HG03045 (cell line): ENCODE results near the gene ACAA2.
"Not testable (repeated sequence)": the region's sequence is repeated elsewhere in the genome, so short reads cannot be mapped to it uniquely, and the experiment has no call there.

Experiments
- ATAC-seq: cut with Tn5 transposase; IDR thresholded peaks from one replicate; pipeline ENCODE4 v1.9.1; 2021; ENCODE audit warnings: mild to moderate bottlenecking, moderate library complexity; ENCODE audit not compliant: unreplicated experiment

Gene ACAA2

GRCh38 chr18:49813069-49813318, 339 bp downstream of the ACAA2 start:
- ATAC-seq, result peak; percentile 30

GRCh38 chr18:49812286-49813068, 856 bp downstream of the ACAA2 start:
- no peak for ATAC-seq

GRCh38 chr18:49811151-49811938, 2.0 kb downstream of the ACAA2 start:
- ATAC-seq, result no peak

- ATAC-seq, result not testable (repeated sequence)
Measured at GRCh38 chr18:49808553-49809191, 4.7 kb downstream of the ACAA2 start.

GRCh38 chr18:49804096-49804495, 9.2 kb downstream of the ACAA2 start:
- ATAC-seq, result no peak

GRCh38 chr18:49802623-49803022, 10.7 kb downstream of the ACAA2 start:
- no peak for ATAC-seq

- ATAC-seq, result not testable (repeated sequence)
Measured at GRCh38 chr18:49800491-49800890, 12.8 kb downstream of the ACAA2 start.

- not testable (repeated sequence) for ATAC-seq
Measured at GRCh38 chr18:49799806-49800205, 13.5 kb downstream of the ACAA2 start.

- no peak for ATAC-seq
Measured at GRCh38 chr18:49798001-49798400, 15.3 kb downstream of the ACAA2 start.

- no peak for ATAC-seq
Measured at GRCh38 chr18:49795612-49796552, 17.5 kb downstream of the ACAA2 start.

GRCh38 chr18:49794743-49795142, 18.6 kb downstream of the ACAA2 start:
- ATAC-seq, result no peak

GRCh38 chr18:49789560-49790134, 23.7 kb downstream of the ACAA2 start:
- ATAC-seq, result not testable (repeated sequence)

- ATAC-seq, result no peak
Measured at GRCh38 chr18:49788327-49788898, 24.9 kb downstream of the ACAA2 start.

- no peak for ATAC-seq
Measured at GRCh38 chr18:49786019-49786720, 27.2 kb downstream of the ACAA2 start.

GRCh38 chr18:49784427-49785185, 28.7 kb downstream of the ACAA2 start:
- ATAC-seq, result no peak

GRCh38 chr18:49783631-49784030, 29.7 kb downstream of the ACAA2 start:
- not testable (repeated sequence) for ATAC-seq

- no peak for ATAC-seq
Measured at GRCh38 chr18:49778826-49779465, 34.4 kb downstream of the ACAA2 start.

GRCh38 chr18:49769047-49769728, 44.1 kb downstream of the ACAA2 start:
- no peak for ATAC-seq
